KMS-11 (cell line): ENCODE measurements around the gene NDST4.

Experiments used
- H2AFZ ChIP-seq: fragments of 200-600 bp; sonication (generic); 2 replicates; pipeline ENCODE4 v1.6.1; 2016; ENCODE audit warnings: antibody characterized with exemption, mixed run types, low read depth
- H3K27ac ChIP-seq: fragments of 200-600 bp; sonication (generic); 2 replicates; pipeline ENCODE4 v1.6.1; 2016; ENCODE audit warnings: mild to moderate bottlenecking, mixed run types
- H3K27me3 ChIP-seq: fragments of 200-600 bp; sonication (generic); 2 replicates; pipeline ENCODE4 v1.6.1; 2017; ENCODE audit warnings: mild to moderate bottlenecking, low read depth, mixed run types, moderate library complexity; ENCODE audit not compliant: insufficient read depth
- H3K36me3 ChIP-seq: fragments of 200-600 bp; sonication (generic); 2 replicates; pipeline ENCODE4 v1.6.1; 2017; ENCODE audit warnings: mild to moderate bottlenecking, mixed run types; ENCODE audit not compliant: insufficient read depth
- H3K4me1 ChIP-seq: fragments of 200-600 bp; sonication (generic); 2 replicates; pipeline ENCODE4 v1.6.1; 2016; ENCODE audit warnings: mild to moderate bottlenecking, low read depth, mixed run types; ENCODE audit not compliant: poor library complexity, severe bottlenecking
- H3K4me2 ChIP-seq: fragments of 200-600 bp; sonication (generic); 2 replicates; pipeline ENCODE4 v1.7.0; 2016; ENCODE audit warnings: mild to moderate bottlenecking, mixed run types
- H3K4me3 ChIP-seq: fragments of 200-600 bp; sonication (generic); IDR thresholded peaks from 2 replicates; pipeline ENCODE4 v1.6.1; 2017; ENCODE audit warnings: low read depth, low read length, mixed read lengths; ENCODE audit not compliant: insufficient read depth
- H3K79me2 ChIP-seq: fragments of 200-600 bp; sonication (generic); 2 replicates; pipeline ENCODE4 v1.6.1; 2016; ENCODE audit warnings: low read depth, mixed run types; ENCODE audit not compliant: insufficient read depth
- H3K9ac ChIP-seq: fragments of 200-600 bp; sonication (generic); 2 replicates; pipeline ENCODE4 v1.6.1; 2016; ENCODE audit warnings: mild to moderate bottlenecking, mixed run types
- H4K20me1 ChIP-seq: fragments of 200-600 bp; sonication (generic); 2 replicates; pipeline ENCODE4 v1.6.1; 2016; ENCODE audit warnings: mild to moderate bottlenecking, mixed run types; ENCODE audit not compliant: insufficient read depth
- TF ChIP-seq, protein P1 (sequence below): fragments of 200-600 bp; sonication (generic); conservative IDR thresholded peaks from 2 replicates; pipeline ENCODE4 v1.6.1; 2017; ENCODE audit warnings: low read depth, mild to moderate bottlenecking, antibody characterized with exemption, low read length, moderate library complexity, mixed read lengths

Gene NDST4

DNA sequence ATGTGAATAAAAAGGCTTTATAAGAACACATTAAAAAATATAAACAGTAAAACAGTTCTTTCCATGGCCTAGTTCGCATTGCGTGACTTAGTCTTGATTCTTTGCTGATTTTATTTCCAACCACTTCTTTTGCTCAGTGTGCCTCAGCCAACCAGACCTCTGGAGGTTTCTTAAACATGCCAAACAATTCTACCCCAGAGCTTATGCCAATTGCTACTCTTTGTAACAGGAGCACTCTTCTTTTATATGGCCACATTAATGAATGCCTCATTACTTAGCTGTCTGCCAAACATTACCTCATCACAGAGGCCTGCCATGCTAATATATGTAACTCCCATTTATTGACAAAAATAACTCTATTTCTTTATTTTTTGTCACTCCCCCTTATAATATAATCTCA lies 202.3 kb downstream of the NDST4 start:
- no peaks in the 10 kb centered on the region for H3K79me2 ChIP-seq
- no peak overlapping the region for H3K9ac ChIP-seq
- H2AFZ ChIP-seq: no peak overlapping the region
- H4K20me1 ChIP-seq: no peaks in the 10 kb centered on the region
- no peaks in the 10 kb centered on the region for H3K4me1 ChIP-seq
- H3K27ac ChIP-seq: no peak overlapping the region
- TF ChIP-seq, protein P1, sequence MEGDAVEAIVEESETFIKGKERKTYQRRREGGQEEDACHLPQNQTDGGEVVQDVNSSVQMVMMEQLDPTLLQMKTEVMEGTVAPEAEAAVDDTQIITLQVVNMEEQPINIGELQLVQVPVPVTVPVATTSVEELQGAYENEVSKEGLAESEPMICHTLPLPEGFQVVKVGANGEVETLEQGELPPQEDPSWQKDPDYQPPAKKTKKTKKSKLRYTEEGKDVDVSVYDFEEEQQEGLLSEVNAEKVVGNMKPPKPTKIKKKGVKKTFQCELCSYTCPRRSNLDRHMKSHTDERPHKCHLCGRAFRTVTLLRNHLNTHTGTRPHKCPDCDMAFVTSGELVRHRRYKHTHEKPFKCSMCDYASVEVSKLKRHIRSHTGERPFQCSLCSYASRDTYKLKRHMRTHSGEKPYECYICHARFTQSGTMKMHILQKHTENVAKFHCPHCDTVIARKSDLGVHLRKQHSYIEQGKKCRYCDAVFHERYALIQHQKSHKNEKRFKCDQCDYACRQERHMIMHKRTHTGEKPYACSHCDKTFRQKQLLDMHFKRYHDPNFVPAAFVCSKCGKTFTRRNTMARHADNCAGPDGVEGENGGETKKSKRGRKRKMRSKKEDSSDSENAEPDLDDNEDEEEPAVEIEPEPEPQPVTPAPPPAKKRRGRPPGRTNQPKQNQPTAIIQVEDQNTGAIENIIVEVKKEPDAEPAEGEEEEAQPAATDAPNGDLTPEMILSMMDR: no peak
- H3K4me2 ChIP-seq: no peak overlapping the region
- no peak overlapping the region for H3K4me3 ChIP-seq
- H3K36me3 ChIP-seq: no peaks in the 10 kb centered on the region; the same call in 1 of the 2 replicates
- H3K27me3 ChIP-seq: no peaks in the 10 kb centered on the region

DNA sequence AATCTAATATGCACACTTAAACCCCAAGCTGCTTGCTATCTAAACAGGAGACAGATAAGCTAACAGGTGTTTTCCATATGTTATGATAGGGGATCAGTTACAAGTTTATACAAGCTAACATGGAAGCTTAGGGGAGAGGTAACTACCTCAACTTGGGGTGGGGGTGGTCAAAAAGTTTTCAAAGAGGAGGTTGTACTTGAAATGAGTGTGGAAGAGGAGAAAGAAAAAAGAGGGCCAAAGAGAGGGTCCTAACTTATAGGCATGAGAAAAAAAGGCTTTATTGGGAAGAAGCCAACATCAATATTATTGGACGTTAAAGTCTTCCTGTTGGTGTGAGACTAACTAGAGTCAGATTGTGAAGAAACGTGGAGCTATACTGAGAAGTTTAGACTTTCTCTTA lies 205.9 kb downstream of the NDST4 start:
- Histone ChIP-seq H4K20me1 (no peaks in the 10 kb centered on the region), H3K27ac (no peak overlapping the region), H3K4me2 (no peak overlapping the region), H3K27me3 (no peaks in the 10 kb centered on the region), H3K79me2 (no peaks in the 10 kb centered on the region), H3K4me1 (no peaks in the 10 kb centered on the region), H3K36me3 (no peaks in the 10 kb centered on the region), H3K9ac (no peak overlapping the region), H3K4me3 (no peak overlapping the region), H2AFZ (no peak overlapping the region)
- TF ChIP-seq, protein P1: no peak

DNA sequence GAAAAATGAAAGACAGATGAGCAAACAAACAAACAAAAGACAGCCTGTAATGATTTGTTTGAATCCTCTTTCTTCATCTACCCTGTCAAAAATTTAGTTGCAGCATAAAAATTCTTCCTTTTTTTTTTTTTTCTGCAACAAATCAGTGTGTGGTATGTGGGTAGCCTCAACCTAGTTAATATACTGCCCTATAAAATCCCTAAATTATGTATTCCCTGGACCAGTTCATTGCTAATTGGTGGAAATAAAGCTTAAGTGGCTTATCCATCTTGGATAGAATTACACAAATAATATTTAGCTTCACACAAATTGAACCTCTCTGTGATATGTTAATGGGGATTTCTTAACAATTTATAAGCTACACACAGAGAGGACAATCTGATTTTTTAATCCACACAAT lies 208.4 kb downstream of the NDST4 start:
- TF ChIP-seq, protein P1: no peak
- Histone ChIP-seq H4K20me1 (no peaks in the 10 kb centered on the region), H3K27ac (no peak overlapping the region), H2AFZ (no peak overlapping the region), H3K79me2 (no peaks in the 10 kb centered on the region), H3K27me3 (no peaks in the 10 kb centered on the region), H3K4me1 (no peaks in the 10 kb centered on the region), H3K4me2 (no peak overlapping the region), H3K36me3 (no peaks in the 10 kb centered on the region), H3K4me3 (no peak overlapping the region), H3K9ac (no peak overlapping the region)

GRCh38 chr4:114900934-114901333 lies 212.5 kb downstream of the NDST4 start:
- TF ChIP-seq, protein P1: no peak
- H3K4me1 ChIP-seq: no peaks in the 10 kb centered on the region
- H3K27ac ChIP-seq: no peak overlapping the region
- H2AFZ ChIP-seq: no peak overlapping the region
- no peaks in the 10 kb centered on the region for H3K27me3 ChIP-seq
- H3K79me2 ChIP-seq: no peaks in the 10 kb centered on the region
- H3K9ac ChIP-seq: no peak overlapping the region
- no peaks in the 10 kb centered on the region for H3K36me3 ChIP-seq
- no peak overlapping the region for H3K4me2 ChIP-seq
- H3K4me3 ChIP-seq: no peak overlapping the region
- no peaks in the 10 kb centered on the region for H4K20me1 ChIP-seq

DNA sequence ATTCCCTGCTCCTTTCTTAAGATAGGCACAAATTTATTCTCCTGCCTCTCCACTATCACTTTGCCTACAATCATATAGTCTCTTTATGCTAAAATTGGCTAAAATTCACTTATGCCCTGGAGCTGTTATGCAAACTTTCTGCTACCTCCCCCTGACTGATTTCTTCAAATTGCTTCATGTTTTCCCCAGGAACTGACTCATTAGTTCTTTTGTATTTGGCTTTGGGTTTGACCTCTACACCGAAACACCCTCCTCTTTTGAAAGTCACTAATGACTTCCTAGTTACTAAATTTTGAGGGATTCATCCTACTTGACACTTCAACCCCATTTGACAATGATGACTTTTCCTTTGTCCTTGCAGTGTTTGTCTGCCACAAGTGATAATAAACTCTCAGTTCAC lies 222.6 kb downstream of the NDST4 start:
- Histone ChIP-seq H2AFZ (no peak overlapping the region), H3K36me3 (no peaks in the 10 kb centered on the region), H3K27me3 (no peaks in the 10 kb centered on the region), H3K4me1 (no peaks in the 10 kb centered on the region), H3K79me2 (no peaks in the 10 kb centered on the region), H4K20me1 (no peaks in the 10 kb centered on the region; the same call in 1 of the 2 replicates), H3K4me2 (no peak overlapping the region), H3K9ac (no peak overlapping the region), H3K27ac (no peak overlapping the region), H3K4me3 (no peak overlapping the region)
- TF ChIP-seq, protein P1: no peak
